Measurements from ENCODE around the gene VSIG10L.

Gene VSIG10L

GRCh38 chr19:51365211-51365964, 23.4 kb upstream of the VSIG10L start:
- DNase-seq, result no peak

GRCh38 chr19:51364200-51365106, 22.5 kb upstream of the VSIG10L start:
- no peak for DNase-seq

GRCh38 chr19:51361239-51361638, 19.3 kb upstream of the VSIG10L start:
- no peak for DNase-seq

- no peak for DNase-seq
Measured at GRCh38 chr19:51359294-51359693, 17.4 kb upstream of the VSIG10L start.

GRCh38 chr19:51357952-51358351, 16.0 kb upstream of the VSIG10L start:
- no peak for DNase-seq

GRCh38 chr19:51356159-51356801, 14.3 kb upstream of the VSIG10L start:
- DNase-seq, result no peak

- DNase-seq, result no peak
Measured at GRCh38 chr19:51354742-51355148, 12.8 kb upstream of the VSIG10L start.

GRCh38 chr19:51354103-51354741, 12.3 kb upstream of the VSIG10L start:
- DNase-seq, result no peak

- no peak for DNase-seq
Measured at GRCh38 chr19:51352783-51353360, 10.9 kb upstream of the VSIG10L start.

- DNase-seq, result no peak
Measured at GRCh38 chr19:51351266-51351990, 9.5 kb upstream of the VSIG10L start.

- DNase-seq, result no peak
Measured at GRCh38 chr19:51347209-51347928, 5.4 kb upstream of the VSIG10L start.

- DNase-seq, result no peak
Measured at GRCh38 chr19:51346742-51347141, 4.8 kb upstream of the VSIG10L start.

GRCh38 chr19:51345076-51345620, 3.2 kb upstream of the VSIG10L start:
- no peak for DNase-seq

GRCh38 chr19:51342631-51343569, 961 bp upstream of the VSIG10L start:
- DNase-seq, result no peak

GRCh38 chr19:51341066-51341465, 873 bp downstream of the VSIG10L start:
- no peak for DNase-seq

GRCh38 chr19:51339687-51340656, 2.0 kb downstream of the VSIG10L start:
- DNase-seq, result peak; percentile 56

- no peak for DNase-seq
Measured at GRCh38 chr19:51339313-51339686, 2.6 kb downstream of the VSIG10L start.

- peak; percentile 30 for DNase-seq
Measured at GRCh38 chr19:51338563-51339312, 3.2 kb downstream of the VSIG10L start.

Data from NCI-H2029 treated with DMSO at 0.1 percent for 48 hours (cell line).